Aorta (tissue), 5 donors: ENCODE results near the gene TPX2. TPM values are rescaled to one million over a fixed set of nuclear protein-coding genes. Genes with fewer than 3 reads are reported as not detected.

Experiments
- ATAC-seq: fragments of 200-7000 bp; cut with Tn5 transposase; one replicate; pipeline ENCODE4 v1.9.1; 2022; ENCODE audit warnings: moderate library complexity; ENCODE audit not compliant: low FRiP score
- DNase-seq, 2 donors: peaks; one replicate each; pipeline ENCODE4 v3.0.0-alpha.2; 2020
- H3K27ac ChIP-seq, 2 donors: one replicate each; pipeline ENCODE4 v1.5.1; 2013; ENCODE audit warnings: low read length in 2 of 2, mild to moderate bottlenecking in 2 of 2, moderate library complexity in 2 of 2, control low read depth in 1 of 2, inconsistent platforms in 1 of 2, low read depth in 1 of 2
- H3K27me3 ChIP-seq, 2 donors: one replicate each; pipeline ENCODE4 v1.6.1; 2013; ENCODE audit warnings: control low read depth in 1 of 2, low read length in 1 of 2, mild to moderate bottlenecking in 1 of 2, moderate library complexity in 1 of 2; ENCODE audit not compliant: insufficient read depth in 2 of 2, control insufficient read depth in 1 of 2
- H3K36me3 ChIP-seq, 2 donors: one replicate each; pipeline ENCODE4 v1.6.1; 2013; ENCODE audit warnings: control low read depth in 1 of 2, low read length in 1 of 2, mild to moderate bottlenecking in 1 of 2; ENCODE audit not compliant: insufficient read depth in 2 of 2, control insufficient read depth in 1 of 2
- H3K4me1 ChIP-seq, 2 donors: one replicate each; pipeline ENCODE4 v1.6.1; 2013; ENCODE audit warnings: low read length in 2 of 2, control low read depth in 1 of 2, mild to moderate bottlenecking in 1 of 2, moderate library complexity in 1 of 2; ENCODE audit not compliant: insufficient read depth in 2 of 2, control insufficient read depth in 1 of 2
- H3K4me3 ChIP-seq, 2 donors: one replicate each; pipeline ENCODE4 v1.5.1; 2013; ENCODE audit warnings: low read length in 2 of 2, control low read depth in 1 of 2, mild to moderate bottlenecking in 1 of 2
- H3K9me3 ChIP-seq: one replicate; pipeline ENCODE4 v1.6.1; 2013; ENCODE audit warnings: mild to moderate bottlenecking, low read length; ENCODE audit not compliant: control insufficient read depth
- WGBS, 2 donors: extraction: QIAGEN DNeasy Blood & Tissue Kit; methylation state at CpG; one replicate each; pipeline ENCODE4 v1.1.7; 2013; 5-methylcytosine and 5-hydroxymethylcytosine counted together
- intact Hi-C, 2 donors: fragments of 100-400 bp; cut with DNase I; formaldehyde crosslinking; loops; one replicate each; pipeline versions ENCODE4 v1.14.2 to v1.15.0; 2022
- polyA plus RNA-seq, 2 donors: library from polyadenylated mRNA; stranded (reverse); fragments of 200-250 nt; gene quantifications; one replicate each; pipeline ENCODE4 v1.2.3, GENCODE V29; 2013
- total RNA-seq, 2 donors: library from RNA; stranded (reverse); fragmentation: NEBNext Ultra II Directional; extraction: Animal tissue kit (Norgen Biotek cat#: 25700); gene quantifications; one replicate each; pipeline ENCODE4 v1.2.1, GENCODE V29; 2021
- donor health status: healthy with polysubstance abuse.
- donor health status: Bipolar disorder and iron deficiency.
- donor health status: DM: no; HTN: no; CAD: no.
- donor health status: DM: no; HTN: no; CAD: no.
- donor health status: DM: yes; HTN: yes; CAD: no.

Gene TPX2
- total and polyA plus RNA-seq, 4 donors: 0.75 to 5.4 (median 1.8) TPM

- Histone ChIP-seq H3K27me3 (no peaks in the 10 kb centered on the region), H3K36me3 (no peaks in the 10 kb centered on the region), H3K4me3 (peak overlapping the region; percentile 53 to 73), H3K4me1 (no peaks in the 10 kb centered on the region), H3K27ac (peak overlapping the region; percentile 30 to 82), H3K9me3 (no peaks in the 10 kb centered on the region)
- ATAC-seq: peak; percentile 1
- WGBS, 2 donors: 6 to 9% methylated on average over 28 of the region's 28 CpGs
- intact Hi-C loops: loop anchor here (2.0 to 10.0 kb wide), 2 partner anchors 22 to 120 kb away; partner anchors contain the start of gene BCL2L1 (in 1 of the 2)
- no peak for DNase-seq
These were observed 105.7 kb downstream of the TPX2 start for GRCh38 chr20:31844737-31845299.

GRCh38 chr20:31845300-31845863 is 106.3 kb downstream of the TPX2 start, which contains the start of gene FOXS1:
FOXS1 (minus strand) TSS chr20:31845604; CDS start chr20:31845542, 62 bp downstream.
- no peaks in the 10 kb centered on the region for H3K36me3 ChIP-seq
- WGBS, 2 donors: 3 to 6% methylated on average over 21 of the region's 21 CpGs
- intact Hi-C loops: loop anchor here (2.0 to 10.0 kb wide), 2 partner anchors 23 to 121 kb away; partner anchors contain the start of gene BCL2L1 (in 1 of the 2)
- ATAC-seq (peak; percentile 75), DNase-seq (peak; percentile 88 to 92)
- H3K27ac ChIP-seq: peak within 1 kb of the TSS; percentile 30 to 82
- H3K4me1 ChIP-seq: no peaks in the 10 kb centered on the region
- peak within 1 kb of the TSS; percentile 53 to 73 for H3K4me3 ChIP-seq
- H3K9me3 ChIP-seq: no peaks in the 10 kb centered on the region
- no peaks in the 10 kb centered on the region for H3K27me3 ChIP-seq

DNA sequence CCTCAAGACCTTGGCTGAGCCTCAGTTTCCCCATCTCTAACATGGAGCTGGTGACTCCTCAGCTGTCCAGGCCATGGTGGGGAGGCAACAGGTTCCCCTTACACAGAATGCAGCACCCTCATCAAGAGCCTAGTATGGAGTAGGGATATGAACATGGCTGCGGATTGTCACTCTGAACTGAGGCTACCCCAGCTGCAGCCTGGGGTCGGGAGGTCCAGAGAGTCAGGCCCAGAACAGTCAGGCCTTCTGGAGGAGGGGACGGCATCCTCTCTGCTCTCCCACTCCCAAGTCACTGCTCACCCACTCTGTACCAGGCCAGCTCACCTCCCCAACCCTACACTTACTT is 107.7 kb downstream of the TPX2 start:
- H3K4me1 ChIP-seq: no peaks in the 10 kb centered on the region
- H3K27ac ChIP-seq: no peak overlapping the region
- no peaks in the 10 kb centered on the region for H3K27me3 ChIP-seq
- WGBS, 2 donors: 80 to 83% methylated on average over 3 of the region's 3 CpGs
- intact Hi-C loops: loop anchor here in 1 of 2 donors (2.0 to 10.0 kb wide), 2 partner anchors 24 to 122 kb away; partner anchors contain the start of gene BCL2L1
- no peak for ATAC-seq
- H3K4me3 ChIP-seq: no peak overlapping the region
- no peak for DNase-seq
- no peaks in the 10 kb centered on the region for H3K36me3 ChIP-seq
- H3K9me3 ChIP-seq: no peaks in the 10 kb centered on the region

DNA sequence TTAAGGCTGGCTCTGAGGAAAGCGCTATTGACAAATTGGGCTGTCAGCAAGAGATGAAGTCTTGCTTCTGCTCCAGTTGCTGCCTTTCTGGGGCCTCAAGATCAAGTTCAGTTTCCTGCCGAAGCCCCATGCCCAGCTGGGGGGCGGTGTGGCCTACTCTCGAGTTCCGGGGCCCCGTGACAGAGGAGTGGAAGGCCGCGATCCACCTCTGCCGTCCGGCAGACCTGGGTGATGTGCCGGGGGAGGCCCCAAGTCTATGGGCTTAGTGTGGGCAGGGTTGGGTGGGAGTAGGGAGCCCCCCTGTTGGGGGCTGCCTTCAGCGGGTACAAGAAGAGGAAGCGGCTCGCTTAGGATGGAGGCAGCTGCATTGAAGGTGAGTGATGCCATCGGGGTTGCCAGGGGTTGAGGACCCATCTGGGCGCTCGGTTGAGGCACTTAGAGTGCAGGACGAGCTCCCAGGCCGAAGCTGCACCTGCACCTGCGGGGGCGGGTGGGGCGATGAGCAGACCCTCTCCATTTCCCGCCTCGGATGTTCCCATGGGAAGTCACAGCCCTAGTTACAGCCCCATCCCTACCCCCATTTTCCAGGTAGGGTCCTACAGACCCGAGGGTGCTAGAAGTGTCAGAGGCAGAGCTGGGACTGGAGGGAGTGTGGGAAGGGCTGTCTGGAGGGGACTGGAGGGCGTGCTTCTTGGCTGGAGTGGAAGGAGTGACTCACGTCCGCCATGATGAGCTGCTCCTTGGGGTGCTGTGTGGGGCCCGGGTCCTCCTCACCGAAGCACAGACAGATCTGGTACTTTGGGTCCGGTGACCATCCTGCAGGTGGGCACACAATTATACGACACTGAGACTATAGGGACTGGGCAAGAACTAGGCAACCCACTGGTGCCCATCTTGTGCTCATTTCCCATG is 109.3 kb downstream of the TPX2 start:
- ATAC-seq: no peak
- intact Hi-C loops: loop anchor here in 1 of 2 donors (10.0 kb wide), 1 partner anchor 124 kb away; the partner anchor contains the start of gene BCL2L1
- Histone ChIP-seq H3K9me3 (no peaks in the 10 kb centered on the region), H3K36me3 (no peaks in the 10 kb centered on the region), H3K27ac (no peak overlapping the region), H3K4me3 (no peak overlapping the region), H3K27me3 (no peaks in the 10 kb centered on the region), H3K4me1 (no peaks in the 10 kb centered on the region)
- 93 to 94% methylated on average over 30 to 32 of the region's 32 CpGs for WGBS, 2 donors
- DNase-seq: no peak

DNA sequence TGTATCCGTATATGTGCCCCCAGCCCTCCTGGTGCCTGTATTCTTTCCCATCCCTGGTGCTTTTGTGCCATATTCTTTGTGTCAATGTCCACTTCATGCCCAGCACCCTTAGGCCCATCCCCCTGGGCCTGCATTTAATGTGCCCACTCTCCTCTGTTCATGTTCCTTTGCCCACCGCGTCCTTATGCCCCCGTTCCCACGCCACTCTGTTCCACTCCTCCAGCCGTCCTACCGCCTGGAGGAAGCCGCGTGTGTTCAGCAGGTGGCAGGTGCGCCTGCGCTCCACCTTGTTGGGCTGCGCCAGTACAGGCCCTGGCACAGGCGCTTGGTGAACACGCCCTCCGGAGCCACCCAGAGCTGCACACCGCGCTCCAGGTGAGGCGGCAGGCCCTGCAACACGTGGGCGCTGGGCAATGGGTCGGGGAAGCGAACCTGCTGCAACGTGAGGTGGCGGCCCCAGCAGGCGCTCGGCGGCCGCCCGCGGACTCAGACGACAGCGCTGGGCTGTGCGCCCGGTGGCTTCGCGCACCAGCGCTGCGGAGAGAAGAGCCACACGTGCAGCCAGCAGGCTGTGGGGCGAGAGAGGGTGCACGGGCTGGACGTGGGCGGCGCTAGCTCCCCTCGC is 110.3 kb downstream of the TPX2 start:
- DNase-seq (no peak), ATAC-seq (no peak)
- intact Hi-C loops: loop anchor here in 1 of 2 donors (10.0 kb wide), 1 partner anchor 125 kb away; the partner anchor contains the start of gene BCL2L1
- WGBS, 2 donors: 25 to 27% methylated on average over 43 to 45 of the region's 45 CpGs
- no peaks in the 10 kb centered on the region for H3K9me3 ChIP-seq
- H3K4me1 ChIP-seq: no peaks in the 10 kb centered on the region
- no peak overlapping the region for H3K27ac ChIP-seq
- H3K4me3 ChIP-seq: no peak overlapping the region
- no peaks in the 10 kb centered on the region for H3K36me3 ChIP-seq
- H3K27me3 ChIP-seq: no peaks in the 10 kb centered on the region

Other genes starting within 250 kb of the TPX2 start
- gene HM13, start 224.8 kb upstream of the TPX2 start, total RNA-seq: 100 to 1,000 TPM; 136 to 139 TPM
- 100 to 1,000 TPM in 1 of 2 donors, 10 to 100 TPM in 1; 41.8 to 108 TPM for gene HM13, start 224.8 kb upstream of the TPX2 start, polyA plus RNA-seq
- 100 to 1,000 TPM; 170 to 396 TPM for gene ID1, start 134.0 kb upstream of the TPX2 start, total RNA-seq
- 100 to 1,000 TPM; 163 to 382 TPM for gene ID1, start 134.0 kb upstream of the TPX2 start, polyA plus RNA-seq
- 1 to 10 TPM; 5.2 to 9.5 TPM for gene COX4I2, start 101.4 kb upstream of the TPX2 start, total RNA-seq
- 1 to 10 TPM in 1 of 2 donors, not detected in 1; 2.0 TPM for gene COX4I2, start 101.4 kb upstream of the TPX2 start, polyA plus RNA-seq
- 100 to 1,000 TPM in 1 of 2 donors, 10 to 100 TPM in 1; 69.1 to 107 TPM for gene BCL2L1, start 16.4 kb upstream of the TPX2 start, total RNA-seq
- 100 to 1,000 TPM; 103 to 104 TPM for gene BCL2L1, start 16.4 kb upstream of the TPX2 start, polyA plus RNA-seq
- under 1 TPM in 1 of 2 donors, not detected in 1; 0.30 TPM for gene MYLK2, start 80.1 kb downstream of the TPX2 start, total RNA-seq
- gene MYLK2, start 80.1 kb downstream of the TPX2 start, polyA plus RNA-seq: 1 to 10 TPM in 1 of 2 donors, not detected in 1; 8.1 TPM
- 10 to 100 TPM in 1 of 2 donors, 1 to 10 TPM in 1; 10.0 to 20.2 TPM for gene FOXS1, start 106.3 kb downstream of the TPX2 start, total RNA-seq
- gene FOXS1, start 106.3 kb downstream of the TPX2 start, polyA plus RNA-seq: 10 to 100 TPM; 11.4 to 76.4 TPM
- gene DUSP15, start 131.2 kb downstream of the TPX2 start, total RNA-seq: 1 to 10 TPM; 2.4 to 4.7 TPM
- gene DUSP15, start 131.2 kb downstream of the TPX2 start, polyA plus RNA-seq: 10 to 100 TPM in 1 of 2 donors, 1 to 10 TPM in 1; 2.6 to 31.7 TPM
- gene TTLL9, start 131.3 kb downstream of the TPX2 start, total RNA-seq: under 1 TPM; 0.19 to 0.81 TPM
- gene TTLL9, start 131.3 kb downstream of the TPX2 start, polyA plus RNA-seq: under 1 TPM in 1 of 2 donors, not detected in 1; 0.61 TPM
- gene PDRG1, start 212.8 kb downstream of the TPX2 start, total RNA-seq: 1 to 10 TPM; 5.6 to 8.6 TPM
- gene PDRG1, start 212.8 kb downstream of the TPX2 start, polyA plus RNA-seq: 10 to 100 TPM; 15.1 to 15.8 TPM
- not detected for gene XKR7, start 228.9 kb downstream of the TPX2 start, total RNA-seq
- gene XKR7, start 228.9 kb downstream of the TPX2 start, polyA plus RNA-seq: under 1 TPM in 1 of 2 donors, not detected in 1; 0.13 TPM